NK-92 (cell line): Measurements from ENCODE around the gene TBC1D5.
"Not testable (repeated sequence)": the region's sequence is repeated elsewhere in the genome, so short reads cannot be mapped to it uniquely, and the experiment has no call there.

Experiments used
- DNase-seq: peaks from one replicate; lab custom pipeline; 2025; ENCODE audit not compliant: unreplicated experiment; lab: John Stamatoyannopoulos, UW

TBC1D5 gene

DNA sequence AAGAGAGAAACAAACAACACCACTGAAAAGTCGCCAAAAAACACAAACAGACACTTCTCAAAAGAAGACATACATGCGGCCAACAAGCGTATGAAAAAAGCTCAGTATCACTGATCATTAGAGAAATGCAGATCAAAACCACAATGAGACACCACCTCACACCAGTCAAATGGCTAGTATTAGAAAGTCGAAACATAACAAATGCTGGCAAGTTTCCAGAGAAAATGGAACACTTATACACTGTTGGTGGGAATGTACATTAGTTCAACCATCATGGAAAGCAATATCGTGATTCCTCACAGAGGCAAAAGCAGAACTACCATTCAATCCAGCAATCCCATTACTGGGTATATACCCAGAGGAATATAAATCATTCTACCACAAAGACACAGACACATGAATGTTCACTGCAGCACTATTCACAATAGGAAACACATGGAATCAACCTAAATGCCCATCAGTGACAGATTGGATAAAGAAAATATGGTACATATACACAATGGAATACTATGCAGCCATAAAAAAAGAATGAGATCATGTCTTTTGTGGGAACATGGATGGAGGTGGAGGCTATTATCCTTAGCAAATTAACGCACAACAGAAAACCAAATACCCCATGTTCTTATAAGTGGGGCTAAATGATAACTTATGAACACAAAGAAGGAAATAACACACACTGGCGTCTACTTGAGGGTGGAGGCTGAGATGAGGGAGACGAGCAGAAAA, 93.6 kb downstream of the TBC1D5 start:
- DNase-seq = not testable (repeated sequence)

DNA sequence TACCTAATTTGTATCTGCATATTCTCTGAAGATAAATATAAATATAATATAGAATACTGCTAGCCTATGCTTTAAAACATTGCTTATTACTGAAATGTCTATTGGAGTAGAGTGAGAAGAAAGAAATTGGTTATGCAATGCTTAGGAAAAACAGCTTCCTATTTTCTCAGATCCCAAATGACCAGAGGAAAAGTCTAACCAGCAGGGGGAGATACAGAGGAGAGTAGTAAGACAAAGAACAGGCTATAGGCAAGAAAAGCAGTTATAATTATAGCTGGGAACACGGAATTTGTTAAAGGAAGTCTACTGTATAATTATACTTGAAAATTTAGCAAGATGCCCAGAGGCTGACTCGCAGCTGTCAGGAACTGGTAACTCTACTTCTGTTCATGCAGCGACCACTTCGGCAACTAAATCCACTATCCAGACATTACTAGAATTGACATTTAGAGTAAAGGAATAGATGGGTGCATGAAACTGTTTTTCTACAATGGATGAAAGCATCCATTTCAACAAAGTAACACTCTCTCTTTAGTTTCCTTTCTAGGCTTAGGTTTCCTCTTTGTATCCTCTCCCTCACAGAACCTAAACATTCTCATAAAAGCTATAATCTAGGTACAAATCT, 97.2 kb downstream of the TBC1D5 start:
- no peak for DNase-seq

DNA sequence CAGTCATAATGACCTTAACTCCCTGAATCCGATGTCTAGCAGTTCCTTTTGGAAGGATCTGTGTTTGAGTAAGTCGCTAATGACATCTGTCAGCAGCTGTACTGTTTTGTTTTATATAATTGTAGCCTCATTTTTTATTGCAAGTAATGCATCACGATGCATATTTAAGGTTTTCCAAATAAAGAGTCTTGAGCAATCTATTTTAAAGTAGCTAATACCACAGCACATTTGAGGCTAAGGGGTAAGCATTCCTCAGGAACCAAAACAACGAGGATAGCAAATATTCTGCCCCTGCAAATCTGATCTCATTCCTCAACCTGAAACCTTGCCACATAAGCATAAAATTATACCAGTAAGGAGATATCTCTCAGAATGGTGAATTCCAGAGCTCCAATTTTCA, 98.7 kb downstream of the TBC1D5 start:
- no peak for DNase-seq

GRCh38 chr3:17642474-17642873, 100.0 kb downstream of the TBC1D5 start:
- DNase-seq = no peak

DNA sequence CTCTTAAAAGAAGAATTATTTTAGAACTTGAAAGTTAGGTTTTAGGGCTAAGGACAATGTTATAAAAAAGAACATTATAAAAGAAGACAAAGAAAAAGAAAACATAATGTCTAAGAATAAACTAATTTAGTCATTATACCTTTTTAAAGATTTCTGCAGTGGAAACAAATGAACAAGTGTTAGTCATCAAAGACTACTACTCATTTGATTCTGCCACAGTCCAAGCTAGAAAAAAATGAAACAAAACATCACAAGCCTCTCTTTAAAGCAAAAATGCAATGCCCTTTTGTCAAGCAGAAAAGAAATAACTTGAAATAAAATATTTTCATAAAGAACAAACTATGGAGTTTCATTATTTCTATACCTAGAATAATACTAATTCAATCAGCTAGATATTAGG, 102.0 kb downstream of the TBC1D5 start:
- no peak for DNase-seq

DNA sequence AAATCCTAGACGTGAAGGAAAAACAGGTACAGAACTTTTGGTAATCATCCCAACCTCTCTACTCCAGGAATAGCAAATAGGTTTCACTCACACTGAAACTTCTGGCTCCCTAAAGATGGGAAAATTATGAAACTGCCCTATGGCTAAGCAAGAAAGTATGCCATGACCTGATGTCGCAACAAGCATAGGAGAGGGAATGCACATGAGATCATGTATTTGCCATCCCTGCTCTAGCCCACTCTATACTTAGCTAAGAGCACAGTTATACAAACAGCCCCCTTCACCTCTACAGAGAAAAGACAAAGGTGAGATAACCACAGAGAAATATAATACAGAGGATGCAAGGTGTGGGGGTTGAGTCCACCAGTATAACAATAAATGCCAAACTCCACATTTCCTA, 102.7 kb downstream of the TBC1D5 start:
- DNase-seq = no peak

DNA sequence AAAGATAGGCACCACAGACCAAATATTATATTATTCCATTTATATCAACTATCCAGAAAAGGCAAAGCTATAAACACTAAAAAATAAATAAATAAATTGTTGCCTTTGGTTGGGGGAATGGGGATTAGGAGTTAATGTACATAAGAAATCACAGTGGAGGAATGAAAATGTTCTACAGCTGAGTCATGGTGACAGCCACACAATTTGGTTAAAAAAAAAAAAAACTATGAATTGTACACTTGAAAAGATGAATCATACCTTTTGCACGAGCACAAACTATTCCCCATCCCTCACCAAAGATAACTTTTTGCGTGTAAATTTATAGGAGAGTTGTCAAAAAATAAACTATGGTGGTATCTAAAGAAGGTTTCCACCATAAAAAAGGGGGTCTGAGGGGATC, 103.2 kb downstream of the TBC1D5 start:
- no peak for DNase-seq

GRCh38 chr3:17638356-17638755, 104.1 kb downstream of the TBC1D5 start:
- DNase-seq = no peak

- not testable (repeated sequence) for DNase-seq
These were observed 106.8 kb downstream of the TBC1D5 start for GRCh38 chr3:17635675-17636074.

- DNase-seq = no peak
These were observed 107.5 kb downstream of the TBC1D5 start for GRCh38 chr3:17634964-17635363.

- no peak for DNase-seq
These were observed 108.2 kb downstream of the TBC1D5 start for GRCh38 chr3:17634201-17634600.

- no peak for DNase-seq
These were observed 109.9 kb downstream of the TBC1D5 start for GRCh38 chr3:17632401-17633100.

- DNase-seq = no peak
These were observed 110.8 kb downstream of the TBC1D5 start for GRCh38 chr3:17631609-17632008.

DNA sequence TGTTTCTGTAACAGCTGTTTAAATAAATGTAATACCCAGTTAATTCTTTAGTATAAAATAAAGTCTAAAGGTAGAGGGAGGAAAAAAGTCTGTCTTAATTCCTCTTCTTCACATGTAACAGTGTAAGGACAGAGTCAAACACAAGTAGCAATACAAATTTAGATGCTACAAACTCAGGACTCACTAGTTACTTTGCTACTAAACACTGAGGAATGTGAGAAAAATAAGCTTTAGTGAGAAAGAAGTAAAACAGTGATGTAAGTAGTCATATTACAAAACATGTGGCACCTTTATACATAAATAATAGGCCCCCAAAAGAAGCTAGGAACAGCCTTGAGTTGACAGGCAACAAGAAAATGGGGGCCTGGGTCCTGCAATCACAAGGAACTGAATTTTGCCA, 113.0 kb downstream of the TBC1D5 start:
- DNase-seq = no peak

GRCh38 chr3:17626395-17626794, 116.0 kb downstream of the TBC1D5 start:
- no peak for DNase-seq

DNA sequence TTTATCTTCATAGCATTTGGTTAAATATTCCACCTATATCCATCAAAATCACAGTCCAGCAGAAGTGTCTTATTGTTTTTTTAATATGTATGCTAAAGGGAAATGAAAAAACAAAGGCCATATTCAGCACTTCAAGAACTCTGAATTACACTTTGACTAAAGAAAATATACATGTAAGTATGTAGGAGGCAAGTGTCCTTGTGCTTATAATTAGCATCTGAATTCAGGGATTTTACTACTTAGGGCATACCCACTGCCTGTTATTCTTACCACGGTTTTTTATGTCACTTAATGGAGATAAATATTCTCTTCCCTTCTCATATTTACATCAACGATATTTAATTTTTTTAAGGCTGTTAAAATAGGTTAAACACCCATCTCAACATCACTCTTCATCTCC, 117.3 kb downstream of the TBC1D5 start:
- no peak for DNase-seq

DNA sequence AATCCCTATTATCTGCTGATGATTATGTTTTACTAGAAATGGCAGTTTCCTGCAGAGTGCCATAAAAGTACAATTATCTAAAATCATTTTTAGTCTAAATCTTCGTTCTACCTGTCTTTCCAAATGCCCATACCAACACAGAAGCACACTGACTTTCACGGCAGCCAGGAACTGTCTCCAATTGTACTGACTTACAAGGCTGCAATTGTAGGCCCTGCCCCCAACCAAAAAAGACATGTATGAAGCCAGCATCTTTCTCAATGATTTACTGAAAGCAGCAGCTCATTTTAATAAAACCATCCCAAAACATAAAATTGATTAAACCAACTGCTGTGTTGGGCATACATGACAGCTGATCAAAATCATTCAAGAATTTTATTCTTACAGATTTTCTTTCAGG, 119.0 kb downstream of the TBC1D5 start:
- DNase-seq = no peak

GRCh38 chr3:17619968-17620367, 122.5 kb downstream of the TBC1D5 start:
- DNase-seq = no peak

DNA sequence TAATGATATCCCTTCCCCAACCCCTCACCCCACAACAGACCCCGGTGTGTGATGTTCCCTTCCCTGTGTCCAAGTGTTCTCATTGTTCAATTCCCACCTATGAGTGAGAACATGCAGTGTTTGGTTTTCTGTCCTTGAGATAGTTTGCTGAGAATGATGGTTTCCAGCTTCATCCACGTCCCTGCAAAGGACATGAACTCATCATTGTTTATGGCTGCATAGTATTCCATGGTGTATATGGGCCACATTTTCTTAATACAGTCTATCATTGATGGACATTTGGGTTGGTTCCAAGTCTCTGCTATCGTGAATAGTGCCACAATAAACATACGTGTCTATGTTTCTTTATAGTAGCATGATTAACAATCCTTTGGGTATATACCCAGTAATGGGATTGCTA, 129.4 kb downstream of the TBC1D5 start:
- DNase-seq = not testable (repeated sequence)

DNA sequence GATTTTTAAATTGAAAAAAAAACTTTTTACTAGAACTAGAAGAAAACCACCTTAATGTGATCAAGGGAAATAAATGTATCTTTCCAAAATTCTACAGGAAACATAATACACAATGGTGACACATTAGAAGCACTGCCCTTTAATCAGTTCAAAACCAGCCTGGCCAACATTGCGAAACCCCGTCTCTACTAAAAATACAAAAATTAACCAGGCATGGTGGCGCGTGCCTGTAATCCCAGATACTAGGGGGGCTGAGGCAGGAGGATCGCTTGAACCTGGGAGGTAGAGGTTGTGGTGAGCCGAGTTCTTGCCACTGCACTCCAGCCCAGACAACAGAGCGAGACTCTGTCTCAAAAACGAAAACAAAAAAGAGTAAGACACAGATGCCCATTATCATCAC, 134.5 kb downstream of the TBC1D5 start:
- no peak for DNase-seq

- no peak for DNase-seq
These were observed 136.5 kb downstream of the TBC1D5 start for GRCh38 chr3:17605934-17606333.

DNA sequence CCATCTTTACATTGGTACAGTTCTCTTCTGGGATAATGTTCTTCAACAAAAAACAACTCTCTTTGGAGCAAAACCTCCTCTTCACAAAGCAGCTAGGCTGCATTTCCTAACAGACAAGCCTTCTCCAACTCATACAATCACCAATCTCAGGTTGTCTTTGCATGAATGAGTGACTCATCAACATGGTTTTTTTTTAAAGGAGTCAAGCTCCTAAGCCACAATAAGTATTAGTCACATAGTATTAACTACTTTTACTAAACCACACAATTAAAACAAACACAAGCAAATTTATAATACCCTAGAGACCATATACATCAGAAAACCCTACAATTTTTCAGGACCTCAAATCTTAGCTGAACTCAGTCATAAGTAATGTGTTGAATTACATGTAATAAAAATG, 137.4 kb downstream of the TBC1D5 start:
- DNase-seq = no peak
